Fibroblast of lung (primary cell): Measurements from ENCODE around the gene ROMO1. TPM values are rescaled to one million over a fixed set of nuclear protein-coding genes. Genes with fewer than 3 reads are reported as not detected.
A peak's percentile ranks its signal among the peaks of the same experiment; 100 is the strongest.
"Not testable (repeated sequence)": the region's sequence is repeated elsewhere in the genome, so short reads cannot be mapped to it uniquely, and the experiment has no call there.

ENCODE experiments used
- DNase-seq, 2 donors: peaks; one replicate each; pipeline versions ENCODE4 v3.0.0 to v3.0.0-alpha.2; 2010; ENCODE audit warnings: low read depth in 2 of 2
- H2AFZ ChIP-seq: 2 replicates; pipeline ENCODE4 v1.5.1; 2012; ENCODE audit warnings: low read length, control low read depth, inconsistent platforms
- H3K27ac ChIP-seq: 2 replicates; pipeline ENCODE4 v1.5.1; 2011; ENCODE audit warnings: low read length, control low read depth; ENCODE audit not compliant: insufficient read depth
- H3K27me3 ChIP-seq: 2 replicates; pipeline ENCODE4 v1.5.1; 2011; ENCODE audit warnings: mild to moderate bottlenecking, low read length; ENCODE audit not compliant: control insufficient read depth, insufficient read depth
- H3K36me3 ChIP-seq: 2 replicates; pipeline ENCODE4 v1.5.1; 2011; ENCODE audit warnings: low read length; ENCODE audit not compliant: control insufficient read depth, insufficient read depth
- H3K4me1 ChIP-seq: 2 replicates; pipeline ENCODE4 v1.5.1; 2011; ENCODE audit warnings: low read length; ENCODE audit not compliant: control insufficient read depth, insufficient read depth; ENCODE audit errors: extremely low read depth
- H3K4me2 ChIP-seq: 2 replicates; pipeline ENCODE4 v1.5.1; 2011; ENCODE audit warnings: low read length, control low read depth; ENCODE audit not compliant: insufficient read depth; ENCODE audit errors: extremely low read depth
- H3K4me3 ChIP-seq, 4 experiments: fragments of 200-600 bp in 1 of 4; sonication (generic) in 1 of 4; replicated peaks in 1 of 4; 2 replicates each; pipeline ENCODE4 v1.5.1; 2011 to 2016; ENCODE audit warnings: low read length in 4 of 4, low read depth in 3 of 4, mild to moderate bottlenecking in 3 of 4, control low read depth in 2 of 4, inconsistent platforms in 1 of 4, mixed read lengths in 1 of 4; ENCODE audit not compliant: insufficient read depth in 1 of 4; ENCODE audit errors: control extremely low read depth in 1 of 4
- H3K79me2 ChIP-seq: 2 replicates; pipeline ENCODE4 v1.5.1; 2012; ENCODE audit warnings: mild to moderate bottlenecking, low read length, inconsistent platforms; ENCODE audit not compliant: control insufficient read depth, insufficient read depth
- H3K9ac ChIP-seq: 2 replicates; pipeline ENCODE4 v1.5.1; 2011; ENCODE audit warnings: mild to moderate bottlenecking, low read length, control low read depth; ENCODE audit not compliant: insufficient read depth
- H3K9me3 ChIP-seq: 2 replicates; pipeline ENCODE4 v1.5.1; 2012; ENCODE audit warnings: low read depth, low read length; ENCODE audit not compliant: control insufficient read depth, insufficient read depth
- H4K20me1 ChIP-seq: 2 replicates; pipeline ENCODE4 v1.5.1; 2011; ENCODE audit warnings: low read length; ENCODE audit not compliant: control insufficient read depth, insufficient read depth; ENCODE audit errors: extremely low read depth
- EZH2 ChIP-seq: IDR thresholded peaks from 2 replicates; pipeline ENCODE4 v1.5.1; 2012; ENCODE audit warnings: low read length, control low read depth, mild to moderate bottlenecking; ENCODE audit errors: missing control alignments
- polyA plus RNA-seq, 2 donors: library from polyadenylated mRNA; depleted of rRNA in 1 of 2; stranded (reverse) in 1 of 2; unstranded in 1 of 2; fragments of >200 nt; gene quantifications; 2 replicates each; pipeline ENCODE4 v1.2.1, GENCODE V29; 2011 to 2012; ENCODE audit warnings: missing spikeins in 1 of 2
- total RNA-seq: library from RNA; depleted of rRNA; stranded (reverse); fragments of >200 nt; gene quantifications from 2 replicates; pipeline ENCODE4 v1.2.1, GENCODE V29; 2014
- TF ChIP-seq, protein P1 (sequence below), 2 donors: IDR thresholded peaks in 1 of 2; conservative IDR thresholded peaks in 1 of 2; 1 replicate in 1 of 2; 2 replicates in 1 of 2; pipeline ENCODE4 v1.5.1; 2011 to 2012; ENCODE audit warnings: low read length in 2 of 2, control low read depth in 1 of 2, inconsistent platforms in 1 of 2, low read depth in 1 of 2, mild to moderate bottlenecking in 1 of 2

ROMO1 gene
- total and polyA plus RNA-seq, 2 donors (not counting 1 experiment from before 2014, with no cell fraction given) = 205 to 239 TPM

DNA sequence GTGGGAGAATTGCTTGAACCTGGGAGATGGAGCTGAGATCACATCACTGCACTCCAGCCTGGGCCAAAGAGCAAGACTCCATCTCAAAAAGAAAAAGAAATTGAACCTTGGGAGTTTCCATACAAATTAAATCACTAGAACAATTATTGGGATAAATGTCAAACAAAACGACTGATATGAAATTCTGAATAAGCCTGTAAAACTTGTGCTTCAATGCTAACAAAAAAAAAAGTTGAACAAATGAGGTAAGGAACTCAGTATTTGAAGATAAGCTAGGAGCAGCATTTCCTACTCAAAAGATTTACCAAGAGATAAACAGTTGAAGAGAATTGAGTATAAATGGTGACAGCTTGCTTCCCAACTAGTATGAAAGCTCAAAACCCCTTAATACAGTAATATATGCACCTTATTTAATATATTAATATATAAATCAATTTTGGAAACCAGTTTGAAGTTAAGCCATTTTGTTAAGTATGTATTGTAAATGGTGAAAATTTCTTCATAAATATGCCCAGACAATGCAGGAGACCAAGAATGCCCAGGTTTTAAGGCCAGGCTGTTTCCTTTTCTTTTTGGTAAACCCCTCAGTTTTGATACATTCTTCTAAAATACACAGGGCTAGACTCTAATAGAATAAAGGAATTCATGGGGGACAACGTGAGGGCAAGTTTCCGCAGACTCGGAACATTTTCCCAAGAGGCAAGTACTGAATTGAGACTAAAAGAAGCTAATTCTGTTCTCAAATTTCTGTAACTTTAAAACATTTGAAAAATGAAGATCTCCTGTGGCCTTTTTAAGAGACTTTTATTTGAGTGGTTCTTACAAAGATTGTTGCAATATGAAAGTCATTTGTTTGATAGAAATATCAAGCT is 3.9 kb downstream of the ROMO1 start:
- Histone ChIP-seq H3K27ac (peak overlapping the region; percentile 68), H3K36me3 (peaks cover 11% of the 10 kb centered on the region)

DNA sequence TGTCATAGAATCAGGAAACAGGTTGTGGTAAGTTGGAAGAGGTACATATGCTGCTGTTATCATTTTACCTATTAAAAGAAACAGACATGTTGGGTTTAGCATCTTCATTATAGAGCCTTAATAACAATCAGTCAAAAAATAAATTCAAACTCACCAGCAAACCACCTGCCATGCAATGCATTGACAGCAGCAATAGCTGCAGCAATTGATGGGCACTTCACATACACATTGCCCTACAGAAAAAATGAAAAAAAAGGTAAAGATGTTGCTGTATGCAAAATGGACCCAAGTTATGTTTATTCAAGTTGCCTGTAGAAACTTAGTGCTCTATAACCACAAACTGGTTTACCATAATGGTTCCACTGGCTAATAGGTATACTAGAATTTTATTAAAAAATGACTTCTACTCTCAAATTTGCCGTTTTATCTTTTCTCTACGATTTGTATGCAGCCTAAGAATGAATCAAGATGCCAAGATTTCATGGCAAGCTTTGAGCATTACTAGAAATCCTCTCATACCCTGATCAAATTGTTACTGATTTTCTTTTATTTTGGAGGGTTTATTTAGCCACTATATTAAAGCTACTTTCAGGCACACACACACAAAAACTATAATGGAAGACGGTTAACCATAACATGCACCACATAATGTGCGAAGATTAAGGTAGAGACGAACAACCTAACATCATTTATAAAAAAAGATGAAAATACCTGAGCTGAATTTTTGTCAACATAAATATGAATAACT is 5.5 kb downstream of the ROMO1 start:
- Histone ChIP-seq H3K9me3 (no peaks in the 10 kb centered on the region), H2AFZ (no peak overlapping the region), H3K36me3 (peaks cover 14% of the 10 kb centered on the region), H3K27ac (no peak overlapping the region), H3K4me3 (no peak overlapping the region), H3K4me1 (peaks cover 11% of the 10 kb centered on the region), H3K4me2 (no peak overlapping the region), H3K9ac (no peak overlapping the region), H3K27me3 (no peaks in the 10 kb centered on the region), H4K20me1 (no peaks in the 10 kb centered on the region), H3K79me2 (peaks cover 36% of the 10 kb centered on the region)
- TF ChIP-seq, protein P1, sequence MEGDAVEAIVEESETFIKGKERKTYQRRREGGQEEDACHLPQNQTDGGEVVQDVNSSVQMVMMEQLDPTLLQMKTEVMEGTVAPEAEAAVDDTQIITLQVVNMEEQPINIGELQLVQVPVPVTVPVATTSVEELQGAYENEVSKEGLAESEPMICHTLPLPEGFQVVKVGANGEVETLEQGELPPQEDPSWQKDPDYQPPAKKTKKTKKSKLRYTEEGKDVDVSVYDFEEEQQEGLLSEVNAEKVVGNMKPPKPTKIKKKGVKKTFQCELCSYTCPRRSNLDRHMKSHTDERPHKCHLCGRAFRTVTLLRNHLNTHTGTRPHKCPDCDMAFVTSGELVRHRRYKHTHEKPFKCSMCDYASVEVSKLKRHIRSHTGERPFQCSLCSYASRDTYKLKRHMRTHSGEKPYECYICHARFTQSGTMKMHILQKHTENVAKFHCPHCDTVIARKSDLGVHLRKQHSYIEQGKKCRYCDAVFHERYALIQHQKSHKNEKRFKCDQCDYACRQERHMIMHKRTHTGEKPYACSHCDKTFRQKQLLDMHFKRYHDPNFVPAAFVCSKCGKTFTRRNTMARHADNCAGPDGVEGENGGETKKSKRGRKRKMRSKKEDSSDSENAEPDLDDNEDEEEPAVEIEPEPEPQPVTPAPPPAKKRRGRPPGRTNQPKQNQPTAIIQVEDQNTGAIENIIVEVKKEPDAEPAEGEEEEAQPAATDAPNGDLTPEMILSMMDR (conservative IDR thresholded peaks at IDR 0.05 in 1 of 2, IDR thresholded peaks at IDR 0.05 in 1 of 2; ENCODE audit: low read depth in 1 of 2, low read length in 2 of 2) = no peak
- TF ChIP-seq EZH2 = no peak
- DNase-seq = no peak

More for the DNA sequence above, 3.9 kb downstream of the ROMO1 start:
- Histone ChIP-seq H3K27me3 (no peaks in the 10 kb centered on the region), H3K4me3 (no peak overlapping the region), H3K4me2 (no peak overlapping the region), H2AFZ (no peak overlapping the region), H3K4me1 (peaks cover 11% of the 10 kb centered on the region), H4K20me1 (no peaks in the 10 kb centered on the region), H3K79me2 (peaks cover 30% of the 10 kb centered on the region), H3K9me3 (no peaks in the 10 kb centered on the region), H3K9ac (no peak overlapping the region)
- TF ChIP-seq EZH2 = no peak
- TF ChIP-seq, protein P1 (conservative IDR thresholded peaks at IDR 0.05 in 1 of 2, IDR thresholded peaks at IDR 0.05 in 1 of 2; ENCODE audit: low read depth in 1 of 2, low read length in 2 of 2) = no peak
- no peak for DNase-seq

DNA sequence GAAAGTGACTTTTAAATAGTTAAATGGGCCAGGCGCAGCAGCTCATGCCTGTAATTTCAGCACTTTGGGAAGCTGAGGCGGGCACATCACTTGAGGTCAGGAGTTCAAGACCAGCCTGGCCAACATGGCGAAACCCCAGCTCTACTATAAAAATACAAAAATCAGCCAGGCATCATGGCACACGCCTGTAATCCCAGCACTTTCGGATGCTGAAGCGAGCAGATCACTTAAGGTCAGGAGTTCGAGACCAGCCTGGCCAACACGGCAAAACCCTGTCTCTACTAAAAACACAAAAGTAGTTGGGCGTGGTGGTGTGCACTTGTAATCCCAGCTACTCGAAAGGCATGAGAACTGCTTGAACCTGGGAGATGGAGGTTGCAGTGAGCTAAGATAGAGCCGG is 6.7 kb downstream of the ROMO1 start:
- not testable (repeated sequence) for H4K20me1 ChIP-seq, DNase-seq, H3K4me3 ChIP-seq, H3K9me3 ChIP-seq, H3K27me3 ChIP-seq, H3K4me2 ChIP-seq, H2AFZ ChIP-seq, H3K9ac ChIP-seq, H3K27ac ChIP-seq, H3K4me1 ChIP-seq
- H3K79me2 ChIP-seq = peaks cover 34% of the 10 kb centered on the region
- peaks cover 16% of the 10 kb centered on the region for H3K36me3 ChIP-seq

DNA sequence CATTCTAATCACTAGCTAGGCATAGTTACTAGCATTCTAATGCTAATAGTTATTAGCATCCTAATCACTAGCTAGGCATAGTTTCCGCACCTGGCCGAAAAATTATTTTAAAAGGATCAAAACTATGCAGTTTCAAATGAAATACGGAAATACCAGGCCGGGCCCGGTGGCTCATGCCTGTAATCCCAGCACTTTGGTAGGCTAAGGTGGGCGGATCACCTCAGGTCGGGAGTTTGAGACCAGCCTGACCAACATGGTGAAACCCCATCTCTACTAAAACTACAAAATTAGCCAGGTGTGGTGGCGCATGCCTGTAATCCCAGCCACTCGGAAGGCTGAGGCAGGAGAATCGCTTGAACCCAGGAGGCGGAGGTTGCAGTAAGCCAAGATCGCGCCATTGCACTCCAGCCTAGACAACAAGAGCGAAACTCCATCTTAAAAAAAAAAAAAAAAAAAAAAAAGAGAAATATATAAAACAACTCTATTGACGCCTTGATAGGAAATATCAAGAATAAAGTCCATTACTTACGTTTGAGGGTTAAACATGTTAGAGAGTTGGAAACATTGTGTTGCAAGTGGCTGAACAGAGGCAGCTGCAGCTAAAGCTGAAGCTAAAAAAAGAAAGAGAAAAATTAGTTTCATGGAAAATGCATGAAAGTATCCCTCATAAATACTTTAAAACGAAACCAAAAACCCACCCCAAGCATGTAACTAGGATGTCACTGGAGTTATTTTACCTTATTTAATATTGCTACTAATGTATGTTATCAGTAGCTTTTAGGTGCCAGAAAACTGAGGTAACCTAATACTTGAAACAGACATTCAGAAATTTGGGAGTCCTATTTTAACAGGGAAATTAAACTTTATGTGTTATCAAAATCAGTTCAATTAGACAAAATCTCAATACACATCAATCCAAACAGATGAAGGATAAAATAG is 7.7 kb downstream of the ROMO1 start:
- H4K20me1 ChIP-seq, H3K4me1 ChIP-seq, H3K27me3 ChIP-seq, DNase-seq, H3K4me3 ChIP-seq, H3K9ac ChIP-seq, H3K27ac ChIP-seq, H2AFZ ChIP-seq, H3K9me3 ChIP-seq, H3K4me2 ChIP-seq: not testable (repeated sequence)
- Histone ChIP-seq H3K36me3 (peaks cover 12% of the 10 kb centered on the region), H3K79me2 (peaks cover 40% of the 10 kb centered on the region)
